HG02852 (cell line): ENCODE results near the gene TBATA.
"Not testable (repeated sequence)": the region's sequence is repeated elsewhere in the genome, so short reads cannot be mapped to it uniquely, and the experiment has no call there.

Experiments used
- ATAC-seq: cut with Tn5 transposase; IDR thresholded peaks from one replicate; pipeline ENCODE4 v1.9.1; 2021; ENCODE audit warnings: mild to moderate bottlenecking, moderate library complexity; ENCODE audit not compliant: unreplicated experiment

TBATA gene

GRCh38 chr10:70779511-70780369 lies 5.4 kb downstream of the TBATA start:
- no peak for ATAC-seq

- ATAC-seq = no peak
Measured at GRCh38 chr10:70779088-70779487, 6.1 kb downstream of the TBATA start.

- ATAC-seq = no peak
Measured at GRCh38 chr10:70778267-70778924, 6.8 kb downstream of the TBATA start.

GRCh38 chr10:70777063-70777875 lies 7.9 kb downstream of the TBATA start:
- ATAC-seq = no peak

GRCh38 chr10:70776455-70777005 lies 8.6 kb downstream of the TBATA start:
- ATAC-seq = no peak

GRCh38 chr10:70775679-70776454 lies 9.3 kb downstream of the TBATA start:
- ATAC-seq = no peak

- ATAC-seq = no peak
Measured at GRCh38 chr10:70774810-70775678, 10.1 kb downstream of the TBATA start.

- ATAC-seq = no peak
Measured at GRCh38 chr10:70773965-70774809, 11.0 kb downstream of the TBATA start.

GRCh38 chr10:70773461-70773860 lies 11.7 kb downstream of the TBATA start:
- ATAC-seq = no peak

GRCh38 chr10:70772627-70773026 lies 12.6 kb downstream of the TBATA start:
- no peak for ATAC-seq

- ATAC-seq = no peak
Measured at GRCh38 chr10:70771311-70772194, 13.6 kb downstream of the TBATA start.

- ATAC-seq = not testable (repeated sequence)
Measured at GRCh38 chr10:70770516-70770915, 14.7 kb downstream of the TBATA start.

GRCh38 chr10:70770001-70770400 lies 15.2 kb downstream of the TBATA start:
- no peak for ATAC-seq

GRCh38 chr10:70769121-70769520 lies 16.1 kb downstream of the TBATA start:
- ATAC-seq = no peak

GRCh38 chr10:70768026-70768685 lies 17.0 kb downstream of the TBATA start:
- not testable (repeated sequence) for ATAC-seq

- no peak for ATAC-seq
Measured at GRCh38 chr10:70765794-70766594, 19.2 kb downstream of the TBATA start.
